ENCODE measurements around the gene MLYCD.
"Not testable (repeated sequence)": the region's sequence is repeated elsewhere in the genome, so short reads cannot be mapped to it uniquely, and the experiment has no call there.

Gene MLYCD

GRCh38 chr16:83939266-83939855 lies 40.4 kb downstream of the MLYCD start:
- no peak for DNase-seq (ENCODE audit: low read depth in 2 of 2)

- DNase-seq (ENCODE audit: low read depth in 2 of 2) = no peak
Observed at GRCh38 chr16:83940119-83940518, 41.2 kb downstream of the MLYCD start.

GRCh38 chr16:83940630-83941378 lies 41.9 kb downstream of the MLYCD start:
- no peak for DNase-seq (ENCODE audit: low read depth in 2 of 2)

GRCh38 chr16:83941546-83941945 lies 42.6 kb downstream of the MLYCD start:
- not testable (repeated sequence) for DNase-seq (ENCODE audit: low read depth in 2 of 2)

GRCh38 chr16:83942074-83942473 lies 43.2 kb downstream of the MLYCD start:
- DNase-seq (ENCODE audit: low read depth in 2 of 2) = no peak

GRCh38 chr16:83942815-83943515 lies 44.0 kb downstream of the MLYCD start:
- no peak for DNase-seq (ENCODE audit: low read depth in 2 of 2)

- DNase-seq (ENCODE audit: low read depth in 2 of 2) = no peak
Observed at GRCh38 chr16:83943516-83944050, 44.7 kb downstream of the MLYCD start.

GRCh38 chr16:83945587-83945986 lies 46.7 kb downstream of the MLYCD start:
- DNase-seq (ENCODE audit: low read depth in 2 of 2) = no peak

- DNase-seq (ENCODE audit: low read depth in 2 of 2) = no peak
Observed at GRCh38 chr16:83946154-83946780, 47.4 kb downstream of the MLYCD start.

- no peak for DNase-seq (ENCODE audit: low read depth in 2 of 2)
Observed at GRCh38 chr16:83946781-83947566, 48.1 kb downstream of the MLYCD start.

- no peak for DNase-seq (ENCODE audit: low read depth in 2 of 2)
Observed at GRCh38 chr16:83947642-83948234, 48.8 kb downstream of the MLYCD start.

- no peak for DNase-seq (ENCODE audit: low read depth in 2 of 2)
Observed at GRCh38 chr16:83948914-83949723, 50.2 kb downstream of the MLYCD start.

GRCh38 chr16:83949724-83950001 lies 50.7 kb downstream of the MLYCD start:
- DNase-seq (ENCODE audit: low read depth in 2 of 2) = no peak

- not testable (repeated sequence) for DNase-seq (ENCODE audit: low read depth in 2 of 2)
Observed at GRCh38 chr16:83950862-83951399, 52.0 kb downstream of the MLYCD start.

- DNase-seq (ENCODE audit: low read depth in 2 of 2) = no peak
Observed at GRCh38 chr16:83951544-83951943, 52.6 kb downstream of the MLYCD start.

- no peak for DNase-seq (ENCODE audit: low read depth in 2 of 2)
Observed at GRCh38 chr16:83952587-83952939, 53.6 kb downstream of the MLYCD start.

GRCh38 chr16:83952940-83953795 lies 54.3 kb downstream of the MLYCD start, which contains the start of gene OSGIN1:
Gene OSGIN1, plus strand, starts transcription at chr16:83953240. Its CDS starts 4,432 bp downstream, at chr16:83957672.
- DNase-seq (ENCODE audit: low read depth in 2 of 2) = peak in 1 of 2 donors; percentile 78

- DNase-seq (ENCODE audit: low read depth in 2 of 2) = no peak
Observed at GRCh38 chr16:83953796-83954576, 55.1 kb downstream of the MLYCD start.
